ENCODE results near the gene GAL3ST1. TPM values are rescaled to one million over a fixed set of nuclear protein-coding genes. Genes with fewer than 3 reads are reported as not detected.
"Not testable (repeated sequence)": the region's sequence is repeated elsewhere in the genome, so short reads cannot be mapped to it uniquely, and the experiment has no call there.

Gene GAL3ST1
- total RNA-seq, 5 donors from 2014 or later (not counting 1 experiment from before 2014, with no cell fraction given), result 1.1 to 1.5 (median 1.5) TPM; not detected in 2

DNA sequence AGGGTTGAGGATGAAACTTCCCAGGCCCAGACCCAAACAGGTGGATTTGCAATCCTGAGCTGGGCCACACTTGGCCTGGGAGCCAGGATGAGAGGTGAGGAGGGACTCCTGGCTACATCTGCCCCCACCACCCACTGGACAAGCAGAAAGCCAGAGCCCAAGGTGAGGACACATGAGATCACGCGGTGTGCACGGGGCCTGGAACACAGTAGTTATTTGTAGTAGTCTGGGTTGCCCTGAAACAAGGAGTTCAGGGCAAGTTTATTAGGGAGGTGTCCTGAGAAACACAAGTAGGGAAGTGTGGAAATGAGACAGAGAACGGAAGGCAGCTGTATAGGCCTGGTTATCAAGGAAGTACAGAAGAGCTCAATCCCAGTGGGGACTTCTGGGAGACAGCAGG is 27.3 kb downstream of the GAL3ST1 start:
- Mint-ChIP-seq H3K4me3 (no peak overlapping the region), H3K4me1 (peaks cover 0 to 4% (median 4%) of the 10 kb centered on the region in 3 donors), H3K27me3 (peaks cover 31 to 39% of the 10 kb centered on the region in 2 donors), H3K9me3 (no peaks in the 10 kb centered on the region), H3K27ac (peak overlapping the region in 1 of 2 donors; percentile 8), H3K36me3 (no peaks in the 10 kb centered on the region)
- ChIA-PET POLR2A (no interaction called here), CTCF (no interaction called here)
- Histone ChIP-seq H3K4me1 (ENCODE audit: control insufficient read depth in 1 of 2, extremely low read depth in 1 of 2, insufficient read depth in 2 of 2, low read length in 2 of 2) (peaks cover 0 to under 1% of the 10 kb centered on the region in 2 experiments), H3K27me3 (replicated peaks in 1 of 2; ENCODE audit: control insufficient read depth in 2 of 2, extremely low read depth in 1 of 2, insufficient read depth in 2 of 2, low read length in 1 of 2) (peaks cover 3 to 57% of the 10 kb centered on the region in 2 experiments), H3K9me3 (no peaks in the 10 kb centered on the region), H3K36me3 (ENCODE audit: control insufficient read depth in 2 of 2, extremely low read depth in 1 of 2, insufficient read depth in 1 of 2, low read length in 1 of 2) (no peaks in the 10 kb centered on the region), H3K4me3 (ENCODE audit: control insufficient read depth in 1 of 2, extremely low read depth in 1 of 2, low read length in 1 of 2) (no peak overlapping the region), H3K27ac (ENCODE audit: low read length) (no peak overlapping the region)
- WGBS (ENCODE audit: insufficient coverage), result 90% methylated on average over 4 of the region's 4 CpGs
- ATAC-seq (replicated peaks in 1 of 4) (no peak), DNase-seq (no peak)

DNA sequence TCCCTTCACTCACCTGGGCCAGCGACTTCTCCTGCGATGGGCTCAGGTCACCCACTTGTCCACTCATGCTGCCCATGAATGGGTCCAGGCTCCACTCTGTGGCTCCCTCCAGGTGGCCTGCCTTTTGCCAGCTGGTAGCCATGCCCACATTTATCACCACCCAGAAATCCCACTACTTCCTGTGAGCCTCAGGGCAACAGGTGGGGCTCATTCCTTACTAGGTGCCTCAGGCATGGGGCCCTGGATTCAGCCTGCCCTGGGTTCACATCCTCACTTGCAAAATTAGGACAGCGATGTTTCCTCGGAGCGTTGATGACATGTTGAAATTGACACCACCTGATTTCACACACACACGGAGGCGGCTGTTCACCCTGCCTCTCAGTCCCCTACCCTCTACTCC is 27.8 kb downstream of the GAL3ST1 start, which contains the start of gene SEC14L6:
Gene SEC14L6 (minus strand): TSS at position 126 of the 400 bp plus-strand sequence. CDS start 59 bp downstream, at position 67.
- Histone ChIP-seq H3K9me3 (no peaks in the 10 kb centered on the region), H3K27ac (ENCODE audit: low read length) (no peak within 1 kb of the TSS), H3K4me3 (ENCODE audit: control insufficient read depth in 1 of 2, extremely low read depth in 1 of 2, low read length in 1 of 2) (no peak within 1 kb of the TSS), H3K36me3 (ENCODE audit: control insufficient read depth in 2 of 2, extremely low read depth in 1 of 2, insufficient read depth in 1 of 2, low read length in 1 of 2) (no peaks in the 10 kb centered on the region), H3K27me3 (replicated peaks in 1 of 2; ENCODE audit: control insufficient read depth in 2 of 2, extremely low read depth in 1 of 2, insufficient read depth in 2 of 2, low read length in 1 of 2) (peaks cover 5 to 62% of the 10 kb centered on the region in 2 experiments), H3K4me1 (ENCODE audit: control insufficient read depth in 1 of 2, extremely low read depth in 1 of 2, insufficient read depth in 2 of 2, low read length in 2 of 2) (peaks cover 0 to 6% of the 10 kb centered on the region in 2 experiments)
- ChIA-PET POLR2A (no interaction called here), CTCF (no interaction called here)
- Mint-ChIP-seq H3K36me3 (no peaks in the 10 kb centered on the region), H3K4me1 (peaks cover 0 to 6% (median 5%) of the 10 kb centered on the region in 3 donors), H3K27ac (peak within 1 kb of the TSS in 1 of 2 donors; percentile 8), H3K27me3 (peaks cover 31 to 40% of the 10 kb centered on the region in 2 donors), H3K4me3 (no peak within 1 kb of the TSS), H3K9me3 (no peaks in the 10 kb centered on the region)
- WGBS (ENCODE audit: insufficient coverage), result 92% methylated on average over 7 of the region's 7 CpGs
- ATAC-seq (replicated peaks in 1 of 4), result no peak
- no peak for DNase-seq

DNA sequence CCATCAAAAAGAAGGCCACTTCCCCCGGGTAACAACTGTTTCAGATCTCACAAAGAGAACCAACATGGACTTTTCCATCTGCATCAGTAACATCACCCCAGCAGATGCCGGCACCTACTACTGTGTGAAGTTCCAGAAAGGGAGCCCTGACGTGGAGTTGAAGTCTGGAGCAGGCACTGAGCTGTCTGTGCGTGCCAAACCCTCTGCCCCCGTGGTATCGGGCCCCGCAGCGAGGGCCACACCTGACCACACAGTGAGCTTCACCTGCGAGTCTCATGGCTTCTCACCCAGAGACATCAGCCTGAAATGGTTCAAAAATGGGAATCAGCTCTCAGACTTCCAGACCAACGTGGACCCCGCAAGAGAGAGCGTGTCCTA is 31.7 kb downstream of the GAL3ST1 start:
- H3K27me3 Mint-ChIP-seq, result peaks cover 33 to 51% of the 10 kb centered on the region in 2 donors
- no peak for ATAC-seq (replicated peaks in 1 of 4)
- no peaks in the 10 kb centered on the region for H3K36me3 Mint-ChIP-seq
- Histone ChIP-seq H3K27ac (ENCODE audit: low read length) (no peak overlapping the region), H3K27me3 (replicated peaks in 1 of 2; ENCODE audit: control insufficient read depth in 2 of 2, extremely low read depth in 1 of 2, insufficient read depth in 2 of 2, low read length in 1 of 2) (peaks cover 8 to 70% of the 10 kb centered on the region in 2 experiments), H3K4me3 (ENCODE audit: control insufficient read depth in 1 of 2, extremely low read depth in 1 of 2, low read length in 1 of 2) (no peak overlapping the region), H3K36me3 (ENCODE audit: control insufficient read depth in 2 of 2, extremely low read depth in 1 of 2, insufficient read depth in 1 of 2, low read length in 1 of 2) (no peaks in the 10 kb centered on the region), H3K4me1 (ENCODE audit: control insufficient read depth in 1 of 2, extremely low read depth in 1 of 2, insufficient read depth in 2 of 2, low read length in 2 of 2) (peaks cover 0 to 6% of the 10 kb centered on the region in 2 experiments), H3K9me3 (no peaks in the 10 kb centered on the region)
- DNase-seq, result no peak
- H3K27ac Mint-ChIP-seq, result no peak overlapping the region
- peak overlapping the region in 1 of 3 donors; percentile 61 for H3K4me3 Mint-ChIP-seq
- POLR2A ChIA-PET, result no interaction called here
- H3K4me1 Mint-ChIP-seq, result peaks cover 0 to 6% (median 5%) of the 10 kb centered on the region in 3 donors
- WGBS (ENCODE audit: insufficient coverage), result 82% methylated on average over 12 of the region's 12 CpGs
- CTCF ChIA-PET, result no interaction called here
- H3K9me3 Mint-ChIP-seq, result no peaks in the 10 kb centered on the region

DNA sequence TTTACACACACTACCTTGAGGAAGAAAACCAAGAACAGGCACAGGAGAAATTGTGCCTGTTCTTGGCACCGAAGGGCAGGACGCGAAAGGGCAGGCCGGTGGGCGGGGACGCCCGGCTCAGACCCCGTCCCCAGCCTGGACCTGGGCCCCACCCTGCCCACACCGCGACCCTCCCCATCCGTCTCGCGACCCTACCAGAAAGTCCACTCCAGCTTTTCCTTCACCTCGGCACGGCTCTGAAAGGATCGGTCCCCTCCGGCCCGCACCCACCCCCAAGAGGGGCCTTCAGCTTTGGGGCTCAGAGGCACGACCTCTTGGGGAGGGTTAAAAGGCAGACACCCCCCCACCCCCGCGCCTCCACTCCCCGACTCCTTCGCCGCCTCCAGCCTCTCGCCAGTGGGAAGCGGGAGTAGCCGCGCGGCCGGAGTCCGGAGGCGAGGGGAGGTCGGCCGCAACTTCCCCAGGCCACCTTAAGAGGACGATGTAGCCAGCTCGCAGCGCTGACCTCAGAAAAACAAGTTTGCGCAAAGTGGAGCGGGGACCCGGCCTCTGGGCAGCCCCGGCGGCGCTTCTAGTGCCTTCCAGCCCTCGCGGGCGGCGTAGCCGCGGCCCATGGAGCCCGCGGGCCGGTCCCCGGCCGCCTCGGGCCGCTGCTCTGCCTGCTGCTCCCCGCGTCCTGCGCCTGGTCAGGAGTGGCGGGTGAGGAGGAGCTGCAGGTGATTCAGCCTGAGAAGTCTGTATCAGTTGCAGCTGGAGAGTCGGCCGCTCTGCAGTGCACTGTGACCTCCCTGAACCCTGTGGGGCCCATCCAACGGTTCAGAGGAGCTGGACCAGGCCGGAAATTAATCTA is 32.3 kb downstream of the GAL3ST1 start:
- no peaks in the 10 kb centered on the region for H3K36me3 ChIP-seq (ENCODE audit: control insufficient read depth in 2 of 2, extremely low read depth in 1 of 2, insufficient read depth in 1 of 2, low read length in 1 of 2)
- ChIA-PET CTCF (interaction anchor here in 1 of 2 donors (0.6 kb wide), 1 partner anchor 279 kb away, joined by 3 read pairs; no protein-coding TSS in a partner anchor), POLR2A (no interaction called here)
- peaks cover 31 to 51% of the 10 kb centered on the region in 2 donors for H3K27me3 Mint-ChIP-seq
- no peak overlapping the region for H3K27ac ChIP-seq (ENCODE audit: low read length)
- H3K4me3 Mint-ChIP-seq, result peak overlapping the region in 1 of 3 donors; percentile 61
- H3K4me3 ChIP-seq (ENCODE audit: control insufficient read depth in 1 of 2, extremely low read depth in 1 of 2, low read length in 1 of 2), result no peak overlapping the region
- H3K9me3 Mint-ChIP-seq, result no peaks in the 10 kb centered on the region
- no peak overlapping the region for H3K27ac Mint-ChIP-seq
- no peak for DNase-seq
- H3K27me3 ChIP-seq (replicated peaks in 1 of 2; ENCODE audit: control insufficient read depth in 2 of 2, extremely low read depth in 1 of 2, insufficient read depth in 2 of 2, low read length in 1 of 2), result peaks cover 8 to 69% of the 10 kb centered on the region in 2 experiments
- peaks cover 0 to 6% of the 10 kb centered on the region in 2 experiments for H3K4me1 ChIP-seq (ENCODE audit: control insufficient read depth in 1 of 2, extremely low read depth in 1 of 2, insufficient read depth in 2 of 2, low read length in 2 of 2)
- peaks cover 0 to 6% (median 5%) of the 10 kb centered on the region in 3 donors for H3K4me1 Mint-ChIP-seq
- peak in 1 of 4 experiments; percentile 17 for ATAC-seq (replicated peaks in 1 of 4)
- no peaks in the 10 kb centered on the region for H3K9me3 ChIP-seq
- WGBS (ENCODE audit: insufficient coverage), result 11% methylated on average over 57 of the region's 64 CpGs
- H3K36me3 Mint-ChIP-seq, result no peaks in the 10 kb centered on the region

DNA sequence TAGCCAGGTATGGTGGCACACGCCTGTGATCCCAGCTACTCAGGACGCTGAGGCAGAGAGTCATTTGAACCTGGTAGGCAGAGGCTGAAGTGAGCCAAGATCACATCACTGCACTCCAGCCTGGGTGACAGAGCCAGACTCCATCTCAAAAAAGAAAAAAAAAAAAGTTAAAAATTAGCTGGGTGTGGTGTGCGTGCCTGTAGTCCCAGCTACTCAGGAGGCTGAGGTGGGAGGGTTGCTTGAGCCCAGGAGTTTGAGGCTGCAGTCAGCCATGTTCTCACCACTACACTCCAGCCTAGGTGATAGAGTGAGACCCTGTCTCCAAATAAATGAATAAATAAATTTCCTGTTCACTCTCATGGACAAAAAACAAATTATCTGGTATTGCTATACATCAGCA is 33.0 kb downstream of the GAL3ST1 start:
- not testable (repeated sequence) for H3K36me3 ChIP-seq (ENCODE audit: control insufficient read depth in 2 of 2, extremely low read depth in 1 of 2, insufficient read depth in 1 of 2, low read length in 1 of 2); H3K4me1 Mint-ChIP-seq; H3K4me1 ChIP-seq (ENCODE audit: control insufficient read depth in 1 of 2, extremely low read depth in 1 of 2, insufficient read depth in 2 of 2, low read length in 2 of 2); H3K36me3 Mint-ChIP-seq; DNase-seq; ATAC-seq (replicated peaks in 1 of 4); H3K9me3 ChIP-seq; H3K4me3 ChIP-seq (ENCODE audit: control insufficient read depth in 1 of 2, extremely low read depth in 1 of 2, low read length in 1 of 2); H3K27ac Mint-ChIP-seq; H3K27ac ChIP-seq (ENCODE audit: low read length); H3K9me3 Mint-ChIP-seq
- peak overlapping the region in 1 of 3 donors; percentile 10 for H3K4me3 Mint-ChIP-seq
- ChIA-PET CTCF (interaction anchor here in 1 of 2 donors (0.6 kb wide), 2 partner anchors 66 to 278 kb away, joined by 3 read pairs; no protein-coding TSS in a partner anchor), POLR2A (interaction anchor here in 1 of 2 donors (0.7 kb wide), 1 partner anchor 201 kb away, joined by 4 read pairs; no protein-coding TSS in a partner anchor)
- no CpG with 5 or more reads among the region's 3 CpGs for WGBS (ENCODE audit: insufficient coverage)
- peaks cover 26 to 46% of the 10 kb centered on the region in 2 donors for H3K27me3 Mint-ChIP-seq
- H3K27me3 ChIP-seq (replicated peaks in 1 of 2; ENCODE audit: control insufficient read depth in 2 of 2, extremely low read depth in 1 of 2, insufficient read depth in 2 of 2, low read length in 1 of 2), result peaks cover 8 to 62% of the 10 kb centered on the region in 2 experiments

DNA sequence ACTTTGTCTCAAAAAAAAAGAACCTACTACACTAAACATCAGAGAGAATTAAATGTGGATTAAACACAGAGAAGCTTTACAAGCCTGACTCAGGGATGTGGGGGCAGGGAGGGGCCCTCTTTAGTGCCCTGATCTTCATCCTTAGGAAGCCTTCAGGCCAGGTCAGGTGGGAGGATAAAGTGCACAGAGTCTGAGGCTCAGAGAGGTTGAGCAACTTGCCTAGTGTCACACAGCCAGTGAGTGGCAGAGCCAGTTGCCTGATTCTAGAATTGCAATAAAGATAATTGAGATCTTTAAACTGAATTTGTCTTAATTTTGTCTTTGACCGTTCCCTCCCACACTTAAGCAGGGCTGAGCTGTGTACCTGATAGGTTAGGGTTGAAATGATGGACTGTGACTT is 35.1 kb downstream of the GAL3ST1 start:
- Mint-ChIP-seq H3K9me3 (no peaks in the 10 kb centered on the region), H3K27me3 (peaks cover 23 to 36% of the 10 kb centered on the region in 2 donors), H3K4me1 (peaks cover 0 to 7% (median 6%) of the 10 kb centered on the region in 3 donors), H3K4me3 (no peak overlapping the region), H3K36me3 (no peaks in the 10 kb centered on the region), H3K27ac (no peak overlapping the region)
- no peaks in the 10 kb centered on the region for H3K9me3 ChIP-seq
- ChIA-PET POLR2A (no interaction called here), CTCF (no interaction called here)
- no peak overlapping the region for H3K27ac ChIP-seq (ENCODE audit: low read length)
- ATAC-seq (replicated peaks in 1 of 4) (no peak), DNase-seq (no peak)
- no CpG with 5 or more reads among the region's 1 CpG for WGBS (ENCODE audit: insufficient coverage)
- peaks cover 8 to 48% of the 10 kb centered on the region in 2 experiments for H3K27me3 ChIP-seq (replicated peaks in 1 of 2; ENCODE audit: control insufficient read depth in 2 of 2, extremely low read depth in 1 of 2, insufficient read depth in 2 of 2, low read length in 1 of 2)
- H3K36me3 ChIP-seq (ENCODE audit: control insufficient read depth in 2 of 2, extremely low read depth in 1 of 2, insufficient read depth in 1 of 2, low read length in 1 of 2), result no peaks in the 10 kb centered on the region
- peaks cover 0 to 6% of the 10 kb centered on the region in 2 experiments for H3K4me1 ChIP-seq (ENCODE audit: control insufficient read depth in 1 of 2, extremely low read depth in 1 of 2, insufficient read depth in 2 of 2, low read length in 2 of 2)
- H3K4me3 ChIP-seq (ENCODE audit: control insufficient read depth in 1 of 2, extremely low read depth in 1 of 2, low read length in 1 of 2), result no peak overlapping the region

Measured in T-cell (primary cell).